Measurements from ENCODE around the gene COL9A3.

- TF ChIP-seq CTCF (IDR thresholded peaks at IDR 0.05; ENCODE audit: low read length), result no peak
- TF ChIP-seq EZH2 (optimal IDR thresholded peaks at IDR 0.05; ENCODE audit: low read depth, low read length), result no peak
Measured at GRCh38 chr20:62828051-62828450, 11.2 kb downstream of the COL9A3 start.

All from MM.1S (cell line).